SK-N-SH (cell line): ENCODE measurements around the gene PARS2.

ENCODE experiments used
- FOXJ3 ChIP-seq: sonication (generic); formaldehyde crosslinking; IDR thresholded peaks from 2 replicates; pipeline ENCODE4 v1.5.1; 2020; ENCODE audit warnings: mild to moderate bottlenecking, missing genetic modification reagents
- SIN3A ChIP-seq: IDR thresholded peaks from 2 replicates; pipeline ENCODE4 v1.6.1; 2012; ENCODE audit warnings: low read depth, mild to moderate bottlenecking, low read length, moderate library complexity, borderline replicate concordance
- TEAD4 ChIP-seq: IDR thresholded peaks from 2 replicates; pipeline ENCODE4 v1.4.0; 2012; ENCODE audit warnings: mild to moderate bottlenecking, borderline replicate concordance; ENCODE audit not compliant: insufficient read depth
- USF2 ChIP-seq: fragments of 150-350 bp; IDR thresholded peaks from 2 replicates; pipeline ENCODE4 v1.6.1; 2017; ENCODE audit warnings: antibody characterized with exemption, low read length, low read depth, borderline replicate concordance
- TF ChIP-seq, protein P1 (sequence below): IDR thresholded peaks from 2 replicates; pipeline ENCODE4; 2012
- TF ChIP-seq, protein P2 (sequence below): fragments of 200-600 bp; sonication (generic); IDR thresholded peaks from 2 replicates; pipeline ENCODE4 v1.6.1; 2017; ENCODE audit warnings: antibody characterized with exemption, mild to moderate bottlenecking, moderate library complexity

DNA sequence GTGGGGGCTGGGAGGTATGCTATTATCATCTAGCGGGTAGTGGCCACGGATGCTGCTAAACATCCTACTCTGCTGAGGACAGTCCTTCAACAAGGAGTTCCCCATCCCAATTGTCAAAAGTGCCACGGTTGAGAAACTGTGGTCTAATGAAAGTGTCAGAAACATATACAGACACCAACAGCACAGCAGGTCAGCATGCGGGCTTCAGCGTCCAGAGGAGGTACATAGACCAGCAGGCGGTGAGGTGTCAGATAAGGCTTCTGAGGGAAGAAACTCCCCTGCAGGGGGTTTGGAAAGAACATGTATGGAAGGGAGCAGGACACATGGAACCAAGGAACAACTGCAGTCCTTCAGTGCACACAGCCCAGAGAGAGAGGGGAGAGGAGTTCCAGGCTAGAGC, 53.5 kb downstream of the PARS2 start:
- TF ChIP-seq TEAD4 (no peak), SIN3A (no peak), FOXJ3 (CRISPR knock-in tag) (no peak), USF2 (no peak)
- TF ChIP-seq, protein P1, sequence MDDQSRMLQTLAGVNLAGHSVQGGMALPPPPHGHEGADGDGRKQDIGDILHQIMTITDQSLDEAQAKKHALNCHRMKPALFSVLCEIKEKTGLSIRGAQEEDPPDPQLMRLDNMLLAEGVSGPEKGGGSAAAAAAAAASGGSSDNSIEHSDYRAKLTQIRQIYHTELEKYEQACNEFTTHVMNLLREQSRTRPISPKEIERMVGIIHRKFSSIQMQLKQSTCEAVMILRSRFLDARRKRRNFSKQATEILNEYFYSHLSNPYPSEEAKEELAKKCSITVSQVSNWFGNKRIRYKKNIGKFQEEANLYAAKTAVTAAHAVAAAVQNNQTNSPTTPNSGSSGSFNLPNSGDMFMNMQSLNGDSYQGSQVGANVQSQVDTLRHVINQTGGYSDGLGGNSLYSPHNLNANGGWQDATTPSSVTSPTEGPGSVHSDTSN = no peak
- TF ChIP-seq, protein P2, sequence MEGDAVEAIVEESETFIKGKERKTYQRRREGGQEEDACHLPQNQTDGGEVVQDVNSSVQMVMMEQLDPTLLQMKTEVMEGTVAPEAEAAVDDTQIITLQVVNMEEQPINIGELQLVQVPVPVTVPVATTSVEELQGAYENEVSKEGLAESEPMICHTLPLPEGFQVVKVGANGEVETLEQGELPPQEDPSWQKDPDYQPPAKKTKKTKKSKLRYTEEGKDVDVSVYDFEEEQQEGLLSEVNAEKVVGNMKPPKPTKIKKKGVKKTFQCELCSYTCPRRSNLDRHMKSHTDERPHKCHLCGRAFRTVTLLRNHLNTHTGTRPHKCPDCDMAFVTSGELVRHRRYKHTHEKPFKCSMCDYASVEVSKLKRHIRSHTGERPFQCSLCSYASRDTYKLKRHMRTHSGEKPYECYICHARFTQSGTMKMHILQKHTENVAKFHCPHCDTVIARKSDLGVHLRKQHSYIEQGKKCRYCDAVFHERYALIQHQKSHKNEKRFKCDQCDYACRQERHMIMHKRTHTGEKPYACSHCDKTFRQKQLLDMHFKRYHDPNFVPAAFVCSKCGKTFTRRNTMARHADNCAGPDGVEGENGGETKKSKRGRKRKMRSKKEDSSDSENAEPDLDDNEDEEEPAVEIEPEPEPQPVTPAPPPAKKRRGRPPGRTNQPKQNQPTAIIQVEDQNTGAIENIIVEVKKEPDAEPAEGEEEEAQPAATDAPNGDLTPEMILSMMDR = no peak
